ENCODE measurements around the gene CDH6. TPM values are rescaled to one million over a fixed set of nuclear protein-coding genes. Genes with fewer than 3 reads are reported as not detected.

The CDH6 gene
- total RNA-seq, 2 donors from 2014 or later, result not detected

DNA sequence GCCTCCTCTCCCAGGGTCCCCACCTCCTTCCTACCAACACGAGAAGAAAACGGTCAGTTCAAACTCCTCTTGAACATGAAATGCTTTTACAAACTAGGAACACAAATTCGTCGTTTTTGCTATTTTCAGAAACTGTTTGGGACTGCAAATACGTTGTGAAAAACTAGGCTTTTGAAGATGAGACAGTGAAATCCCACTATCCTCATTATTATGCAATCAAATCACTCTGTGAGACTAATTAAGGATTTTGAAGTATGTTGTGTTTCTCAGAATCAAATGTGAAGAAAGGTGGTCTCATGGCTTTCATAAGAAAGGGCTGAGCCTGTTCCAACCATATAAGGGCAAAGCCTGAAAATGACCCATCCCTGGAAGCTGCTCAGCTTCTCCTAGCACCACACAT is 33.2 kb downstream of the CDH6 start:
- no peak for DNase-seq (ENCODE audit: low spot score in 2 of 2)
- no peaks in the 10 kb centered on the region for H3K36me3 Mint-ChIP-seq
- peaks cover 7 to 12% of the 10 kb centered on the region in 2 donors for H3K9me3 Mint-ChIP-seq
- no peak for ATAC-seq
- H3K27ac Mint-ChIP-seq, result no peak overlapping the region

DNA sequence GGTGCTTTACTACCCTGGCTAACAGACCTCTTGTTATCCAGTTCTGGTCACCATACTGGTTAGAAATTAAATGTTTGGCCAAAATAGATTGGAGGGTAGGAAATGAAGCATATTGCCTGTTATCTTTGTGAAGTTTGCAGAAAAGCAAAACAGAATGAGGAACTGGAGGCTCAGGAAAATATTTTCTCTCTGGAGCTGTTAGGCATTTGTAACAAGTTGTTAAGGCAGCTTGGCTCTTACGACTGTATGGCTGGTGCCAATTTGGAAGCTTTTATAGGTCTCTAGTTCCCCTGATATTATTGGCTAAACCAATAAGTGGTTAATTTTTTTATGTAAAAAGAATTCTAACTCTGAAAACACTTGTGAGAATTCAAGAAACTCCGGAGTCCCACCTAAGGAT is 35.8 kb downstream of the CDH6 start:
- no peak overlapping the region for H3K27ac Mint-ChIP-seq
- H3K36me3 Mint-ChIP-seq, result no peaks in the 10 kb centered on the region
- peaks cover 7 to 12% of the 10 kb centered on the region in 2 donors for H3K9me3 Mint-ChIP-seq
- ATAC-seq (no peak), DNase-seq (ENCODE audit: low spot score in 2 of 2) (no peak)

DNA sequence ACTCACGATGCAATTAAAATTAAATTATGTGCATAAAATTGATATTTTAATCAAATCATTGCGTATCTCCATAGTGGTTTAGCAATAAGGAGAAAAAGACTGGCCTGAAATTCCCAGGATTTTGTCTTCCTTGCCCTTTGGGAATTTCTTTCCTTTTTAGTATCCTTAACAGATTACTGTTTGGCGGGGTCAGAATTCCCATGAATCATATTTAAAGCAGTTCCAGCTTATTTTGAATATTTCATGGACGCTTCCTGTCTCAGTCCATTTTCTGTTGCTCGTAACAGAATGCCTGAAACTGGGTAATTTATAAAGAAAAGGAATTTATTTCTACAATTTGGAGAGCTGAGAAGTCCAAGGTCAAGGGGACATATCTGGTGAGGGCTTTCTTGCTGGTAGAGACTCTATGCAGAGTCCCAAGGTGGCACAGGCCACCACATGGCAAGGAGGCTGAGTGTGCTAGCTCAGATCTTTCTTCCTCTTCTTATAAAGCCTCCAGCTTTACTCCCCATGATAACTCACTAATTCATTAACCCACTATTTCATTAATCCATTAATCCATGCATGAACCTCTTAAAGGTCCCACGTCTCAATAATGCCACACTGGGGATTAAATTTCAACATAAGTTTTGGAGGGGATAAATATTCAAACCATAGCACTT is 37.8 kb downstream of the CDH6 start:
- ATAC-seq, result no peak

DNA sequence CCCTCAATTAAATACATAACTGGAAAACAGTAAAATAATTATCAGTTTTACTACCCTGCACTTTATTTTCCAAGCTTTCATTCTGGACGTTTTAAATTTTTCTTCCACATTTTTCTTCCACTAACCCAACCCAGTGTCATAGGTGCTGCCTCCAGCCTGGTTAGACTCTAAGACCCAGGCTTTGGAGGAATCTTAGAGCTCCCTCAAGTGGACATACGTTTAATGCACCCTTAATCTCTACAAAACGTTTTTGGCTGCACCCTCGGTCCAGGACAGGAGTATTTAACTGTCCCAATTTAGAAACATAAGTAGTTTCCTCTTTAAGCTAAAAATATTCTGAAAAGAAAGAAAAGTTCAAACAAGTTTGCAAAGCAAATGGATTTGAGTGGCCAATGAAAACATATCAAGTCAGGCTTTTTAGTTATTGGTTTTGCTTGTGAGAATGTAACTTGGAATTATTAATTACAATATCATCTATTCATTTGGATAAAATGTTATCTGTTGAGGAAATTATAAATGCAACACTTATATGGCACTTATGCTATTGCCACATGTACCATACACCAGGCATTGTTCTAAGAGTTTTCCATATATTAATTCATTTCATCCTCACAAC is 38.9 kb downstream of the CDH6 start:
- peak in 1 of 2 donors; percentile 38 for ATAC-seq
- DNase-seq (ENCODE audit: low spot score in 2 of 2), result peak in 1 of 2 donors; percentile 7
- Mint-ChIP-seq H3K36me3 (no peaks in the 10 kb centered on the region), H3K9me3 (peaks cover 7 to 9% of the 10 kb centered on the region in 2 donors), H3K27ac (no peak overlapping the region)

More for the DNA sequence above, 37.8 kb downstream of the CDH6 start:
- no peak for DNase-seq (ENCODE audit: low spot score in 2 of 2)
- no peaks in the 10 kb centered on the region for H3K36me3 Mint-ChIP-seq
- H3K9me3 Mint-ChIP-seq, result peaks cover 7 to 9% of the 10 kb centered on the region in 2 donors
- no peak overlapping the region for H3K27ac Mint-ChIP-seq

GRCh38 chr5:31235381-31235780 is 41.9 kb downstream of the CDH6 start:
- no peak for DNase-seq (ENCODE audit: low spot score in 2 of 2)
- Mint-ChIP-seq H3K27ac (no peak overlapping the region), H3K9me3 (no peaks in the 10 kb centered on the region), H3K36me3 (no peaks in the 10 kb centered on the region)
- ATAC-seq, result no peak

DNA sequence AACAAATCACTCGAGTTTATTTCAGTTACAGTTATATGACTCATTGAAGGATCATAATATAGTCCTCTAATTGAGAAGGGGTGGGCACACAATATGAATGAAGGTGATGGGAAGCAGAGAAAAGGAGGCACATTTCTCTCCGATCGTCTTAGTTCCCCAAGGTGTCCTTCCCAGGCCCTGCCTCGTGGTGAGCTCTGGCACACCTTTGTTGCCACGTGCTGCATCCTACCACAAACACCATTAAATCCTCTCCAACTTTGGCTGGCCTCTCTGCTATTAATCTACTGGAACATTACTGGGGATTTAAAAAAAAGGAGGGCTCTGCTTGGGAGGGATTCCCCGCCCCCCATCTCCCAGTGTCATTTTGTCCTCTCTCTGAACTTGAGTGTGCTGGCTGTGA is 42.9 kb downstream of the CDH6 start:
- H3K27ac Mint-ChIP-seq, result no peak overlapping the region
- no peaks in the 10 kb centered on the region for H3K9me3 Mint-ChIP-seq
- DNase-seq (ENCODE audit: low spot score in 2 of 2), result no peak
- ATAC-seq, result no peak
- H3K36me3 Mint-ChIP-seq, result no peaks in the 10 kb centered on the region

DNA sequence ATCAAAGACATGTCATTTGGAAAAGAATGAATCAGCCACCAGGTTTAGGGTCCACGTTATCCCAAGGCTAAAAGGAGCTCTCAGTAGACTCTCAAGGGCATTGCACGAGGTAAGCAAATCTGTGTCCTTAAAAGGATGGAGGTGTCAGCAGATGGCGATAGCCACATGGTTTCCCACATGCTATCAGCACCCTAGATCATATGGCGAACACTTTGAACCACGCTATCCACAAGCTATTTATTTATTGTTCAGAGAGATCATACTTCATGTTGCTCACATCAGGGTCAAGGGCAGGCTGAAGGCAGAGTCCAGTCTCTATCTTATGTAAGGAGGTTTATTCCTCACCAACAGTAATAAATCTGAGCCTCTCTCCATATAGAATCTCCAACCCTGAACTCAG is 43.7 kb downstream of the CDH6 start:
- no peaks in the 10 kb centered on the region for H3K36me3 Mint-ChIP-seq
- no peak for DNase-seq (ENCODE audit: low spot score in 2 of 2)
- H3K9me3 Mint-ChIP-seq, result no peaks in the 10 kb centered on the region
- no peak overlapping the region for H3K27ac Mint-ChIP-seq
- no peak for ATAC-seq

DNA sequence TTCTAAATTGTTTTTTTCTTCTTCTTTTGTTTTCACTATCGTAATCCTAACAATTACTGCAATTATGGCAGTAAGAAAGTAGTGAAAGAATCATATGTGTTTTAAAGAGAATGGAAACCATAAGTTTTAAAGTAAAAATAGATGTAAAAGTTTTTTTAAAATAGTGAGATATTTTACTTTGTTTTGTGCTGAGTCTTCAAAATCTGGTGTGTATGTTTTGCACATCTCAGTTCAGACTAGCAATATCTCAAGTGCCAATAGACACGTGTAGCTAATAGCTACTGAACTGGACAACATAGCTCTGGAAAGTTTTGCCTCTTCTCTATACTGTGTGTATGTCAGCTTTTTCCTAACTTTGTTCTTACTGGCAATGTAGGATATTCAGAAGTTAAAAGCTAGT is 45.0 kb downstream of the CDH6 start:
- ATAC-seq (no peak), DNase-seq (ENCODE audit: low spot score in 2 of 2) (no peak)
- H3K9me3 Mint-ChIP-seq, result peaks cover 0 to 3% of the 10 kb centered on the region in 2 donors
- H3K27ac Mint-ChIP-seq, result no peak overlapping the region
- H3K36me3 Mint-ChIP-seq, result no peaks in the 10 kb centered on the region

DNA sequence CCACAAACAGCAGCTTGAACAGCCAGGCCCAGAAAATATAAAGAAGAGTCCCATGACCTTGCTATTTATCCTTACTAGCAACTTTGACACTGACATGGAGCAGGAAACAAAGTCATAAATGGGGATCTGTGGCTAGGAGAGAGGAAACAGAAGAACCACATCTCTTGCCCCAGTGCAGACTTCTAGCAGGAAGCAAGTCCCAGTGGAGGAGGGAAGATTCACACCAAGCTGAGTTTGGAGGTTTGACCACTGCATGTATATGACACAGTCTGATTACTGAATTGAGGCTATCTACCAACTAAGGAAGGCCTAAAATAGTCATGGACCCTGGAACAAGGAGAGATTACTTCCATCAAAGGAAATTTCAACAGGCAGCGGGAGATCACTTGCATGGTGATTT is 51.4 kb downstream of the CDH6 start:
- peaks cover 0 to 3% of the 10 kb centered on the region in 2 donors for H3K9me3 Mint-ChIP-seq
- H3K36me3 Mint-ChIP-seq, result no peaks in the 10 kb centered on the region
- H3K27ac Mint-ChIP-seq, result no peak overlapping the region
- ATAC-seq (no peak), DNase-seq (ENCODE audit: low spot score in 2 of 2) (no peak)

DNA sequence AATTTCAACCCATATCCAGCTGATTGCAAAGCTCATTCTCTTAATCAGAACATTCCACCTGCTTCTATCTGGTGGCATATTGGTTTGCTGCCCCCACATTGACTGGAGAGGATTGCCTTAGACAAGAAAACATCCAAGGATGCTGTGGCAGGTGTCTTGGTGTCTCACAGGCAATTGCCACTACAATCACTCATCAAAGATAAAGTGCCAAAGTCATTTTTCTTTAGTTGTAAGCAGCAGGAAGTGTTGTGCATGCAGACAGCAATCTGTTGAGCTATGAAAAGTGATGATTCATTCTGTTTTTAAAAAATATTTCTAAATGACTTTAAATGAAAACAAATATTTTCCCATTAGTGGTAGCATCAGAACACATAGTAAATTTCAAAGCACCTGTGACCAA is 53.9 kb downstream of the CDH6 start:
- H3K36me3 Mint-ChIP-seq, result no peaks in the 10 kb centered on the region
- H3K27ac Mint-ChIP-seq, result no peak overlapping the region
- H3K9me3 Mint-ChIP-seq, result peaks cover 0 to 1% of the 10 kb centered on the region in 2 donors
- no peak for DNase-seq (ENCODE audit: low spot score in 2 of 2)
- ATAC-seq, result no peak

DNA sequence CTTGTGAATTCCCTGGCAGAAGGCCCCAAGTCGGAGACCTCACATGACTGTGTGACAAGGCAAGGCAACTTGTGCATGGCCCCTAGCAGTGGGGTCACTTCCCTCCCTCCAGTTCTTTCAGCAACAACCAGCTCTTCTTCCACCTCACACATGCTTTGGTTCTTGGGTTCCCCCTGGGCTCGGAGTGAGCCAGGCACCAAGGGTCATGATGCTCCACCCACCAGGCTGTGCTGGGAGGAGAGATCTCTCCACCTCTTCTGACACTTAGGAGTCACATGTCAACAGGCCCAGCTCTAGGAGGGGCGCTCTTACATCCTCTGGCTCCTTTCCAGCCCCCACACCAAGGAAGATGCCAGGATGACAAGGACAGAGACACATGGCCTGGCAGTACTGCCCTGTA is 56.7 kb downstream of the CDH6 start:
- Mint-ChIP-seq H3K27ac (no peak overlapping the region), H3K9me3 (peaks cover 3 to 4% of the 10 kb centered on the region in 2 donors), H3K36me3 (peaks cover 0 to 4% of the 10 kb centered on the region in 2 donors)
- DNase-seq (ENCODE audit: low spot score in 2 of 2) (no peak), ATAC-seq (no peak)

GRCh38 chr5:31251032-31251431 is 57.5 kb downstream of the CDH6 start:
- ATAC-seq (no peak), DNase-seq (ENCODE audit: low spot score in 2 of 2) (no peak)
- H3K36me3 Mint-ChIP-seq, result peaks cover 0 to 4% of the 10 kb centered on the region in 2 donors
- H3K9me3 Mint-ChIP-seq, result peaks cover 3 to 4% of the 10 kb centered on the region in 2 donors
- H3K27ac Mint-ChIP-seq, result no peak overlapping the region

- Mint-ChIP-seq H3K9me3 (peaks cover 3 to 4% of the 10 kb centered on the region in 2 donors), H3K36me3 (peaks cover 0 to 4% of the 10 kb centered on the region in 2 donors), H3K27ac (no peak overlapping the region)
- ATAC-seq (no peak), DNase-seq (ENCODE audit: low spot score in 2 of 2) (no peak)
Observed at GRCh38 chr5:31255041-31255440, 61.6 kb downstream of the CDH6 start.

GRCh38 chr5:31268256-31268655 is 74.8 kb downstream of the CDH6 start:
- DNase-seq (ENCODE audit: low spot score in 2 of 2) (no peak), ATAC-seq (no peak)
- no peak overlapping the region for H3K27ac Mint-ChIP-seq
- H3K36me3 Mint-ChIP-seq, result no peaks in the 10 kb centered on the region
- no peaks in the 10 kb centered on the region for H3K9me3 Mint-ChIP-seq

- Mint-ChIP-seq H3K27ac (no peak overlapping the region), H3K36me3 (no peaks in the 10 kb centered on the region), H3K9me3 (no peaks in the 10 kb centered on the region)
- DNase-seq (ENCODE audit: low spot score in 2 of 2), result no peak
- no peak for ATAC-seq
Observed at GRCh38 chr5:31268686-31269085, 75.2 kb downstream of the CDH6 start.

GRCh38 chr5:31269259-31269658 is 75.8 kb downstream of the CDH6 start:
- H3K9me3 Mint-ChIP-seq, result peaks cover 0 to 4% of the 10 kb centered on the region in 2 donors
- no peaks in the 10 kb centered on the region for H3K36me3 Mint-ChIP-seq
- ATAC-seq, result no peak
- no peak for DNase-seq (ENCODE audit: low spot score in 2 of 2)
- no peak overlapping the region for H3K27ac Mint-ChIP-seq

DNA sequence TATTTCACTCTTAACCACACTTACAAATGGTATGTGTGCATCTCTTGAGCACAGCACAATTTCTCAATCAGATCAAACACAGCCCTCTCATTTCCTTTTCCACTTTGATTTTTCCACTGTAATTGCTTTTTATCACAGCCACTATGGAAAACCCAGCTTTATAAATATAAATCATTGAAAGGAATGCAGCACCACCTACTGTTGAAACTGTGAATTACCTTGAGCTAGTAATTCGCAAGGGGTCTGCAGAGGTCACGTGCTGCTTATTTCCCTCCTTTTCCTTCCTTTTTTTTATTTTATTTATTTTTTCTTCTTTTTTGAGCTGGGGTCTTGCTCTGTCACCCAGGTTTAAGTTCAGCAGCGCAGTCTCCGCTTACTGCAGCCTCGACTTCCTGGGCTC is 76.9 kb downstream of the CDH6 start:
- H3K27ac Mint-ChIP-seq, result no peak overlapping the region
- ATAC-seq (no peak), DNase-seq (ENCODE audit: low spot score in 2 of 2) (no peak)
- H3K36me3 Mint-ChIP-seq, result no peaks in the 10 kb centered on the region
- peaks cover 0 to 4% of the 10 kb centered on the region in 2 donors for H3K9me3 Mint-ChIP-seq

- DNase-seq (ENCODE audit: low spot score in 2 of 2) (no peak), ATAC-seq (no peak)
- Mint-ChIP-seq H3K27ac (no peak overlapping the region), H3K9me3 (peaks cover 0 to 4% of the 10 kb centered on the region in 2 donors), H3K36me3 (no peaks in the 10 kb centered on the region)
Observed at GRCh38 chr5:31271567-31271966, 78.1 kb downstream of the CDH6 start.
